Gastrocnemius medialis (tissue), 4 donors: ENCODE results near the gene IGLL1. TPM values are rescaled to one million over a fixed set of nuclear protein-coding genes. Genes with fewer than 3 reads are reported as not detected.

Experiments
- ATAC-seq, 2 donors: fragments of 150-250 bp; one replicate each; pipeline ENCODE4 v1.9.1; 2016
- DNase-seq, 2 donors: peaks; one replicate each; pipeline ENCODE4 v3.0.0-alpha.2; 2019
- H3K27ac ChIP-seq, 4 donors: fragments of 200-600 bp; sonication (generic); 1 replicate in 1 of 4; 2 replicates in 3 of 4; pipeline ENCODE4 v1.5.1; 2016 to 2018; ENCODE audit warnings: mild to moderate bottlenecking in 2 of 4, moderate library complexity in 1 of 4
- H3K27me3 ChIP-seq, 3 donors: fragments of 200-600 bp; sonication (generic) in 2 of 3; 1 replicate in 1 of 3; 2 replicates in 2 of 3; pipeline versions ENCODE4 v1.5.1 to v1.6.0; 2016 to 2019; ENCODE audit warnings: mild to moderate bottlenecking in 1 of 3, moderate library complexity in 1 of 3
- H3K36me3 ChIP-seq, 2 donors: fragments of 200-600 bp; sonication (generic) in 1 of 2; one replicate each; pipeline ENCODE4 v1.5.1; 2017 to 2018
- H3K4me1 ChIP-seq, 2 donors: fragments of 200-600 bp; sonication (generic) in 1 of 2; one replicate each; pipeline ENCODE4 v1.5.1; 2016 to 2017; ENCODE audit warnings: mild to moderate bottlenecking in 2 of 2
- H3K4me3 ChIP-seq, 4 donors: fragments of 200-600 bp; sonication (generic) in 3 of 4; 1 replicate in 1 of 4; 2 replicates in 3 of 4; pipeline ENCODE4 v1.5.1; 2016 to 2019; ENCODE audit warnings: mild to moderate bottlenecking in 2 of 4
- H3K9me3 ChIP-seq, 3 donors: fragments of 200-600 bp; sonication (generic) in 2 of 3; 1 replicate in 1 of 3; 2 replicates in 2 of 3; pipeline ENCODE4 v1.5.1; 2016 to 2019
- POLR2A ChIP-seq, 2 donors: fragments of 450-650 bp; IDR thresholded peaks; one replicate each; pipeline ENCODE4 v1.6.1; 2017; ENCODE audit warnings: antibody characterized with exemption in 2 of 2, mild to moderate bottlenecking in 2 of 2, moderate library complexity in 2 of 2
- in situ Hi-C, 4 donors: fragments of 200-750 bp; cut with MboI; loops; one replicate each; pipeline versions ENCODE4 v1.15.0 to v1.8.0; 2017; ENCODE audit warnings: low sequenced_read_pairs in 4 of 4
- intact Hi-C: fragments of 100-400 bp; cut with DNase I; formaldehyde crosslinking; loops from one replicate; pipeline ENCODE4 v1.15.1; 2023; ENCODE audit warnings: low total_unique reads
- total RNA-seq, 4 donors: library from RNA; depleted of rRNA; stranded (reverse); fragments of >200 nt; gene quantifications; one replicate each; pipeline versions ENCODE4 v1.1.0 to v1.2.3, GENCODE V29; 2016
- TF ChIP-seq, protein P1 (sequence below), 5 experiments: fragments of 450-650 bp in 3 of 5; fragments of 200-600 bp in 2 of 5; sonication (generic) in 2 of 5; IDR thresholded peaks in 4 of 5; conservative IDR thresholded peaks in 1 of 5; 1 replicate in 4 of 5; 2 replicates in 1 of 5; pipeline ENCODE4 v1.5.1; 2016 to 2019; ENCODE audit warnings: antibody characterized with exemption in 5 of 5, mild to moderate bottlenecking in 3 of 5, moderate library complexity in 3 of 5

The IGLL1 gene
- total RNA-seq, 4 donors from 2014 or later = not detected

DNA sequence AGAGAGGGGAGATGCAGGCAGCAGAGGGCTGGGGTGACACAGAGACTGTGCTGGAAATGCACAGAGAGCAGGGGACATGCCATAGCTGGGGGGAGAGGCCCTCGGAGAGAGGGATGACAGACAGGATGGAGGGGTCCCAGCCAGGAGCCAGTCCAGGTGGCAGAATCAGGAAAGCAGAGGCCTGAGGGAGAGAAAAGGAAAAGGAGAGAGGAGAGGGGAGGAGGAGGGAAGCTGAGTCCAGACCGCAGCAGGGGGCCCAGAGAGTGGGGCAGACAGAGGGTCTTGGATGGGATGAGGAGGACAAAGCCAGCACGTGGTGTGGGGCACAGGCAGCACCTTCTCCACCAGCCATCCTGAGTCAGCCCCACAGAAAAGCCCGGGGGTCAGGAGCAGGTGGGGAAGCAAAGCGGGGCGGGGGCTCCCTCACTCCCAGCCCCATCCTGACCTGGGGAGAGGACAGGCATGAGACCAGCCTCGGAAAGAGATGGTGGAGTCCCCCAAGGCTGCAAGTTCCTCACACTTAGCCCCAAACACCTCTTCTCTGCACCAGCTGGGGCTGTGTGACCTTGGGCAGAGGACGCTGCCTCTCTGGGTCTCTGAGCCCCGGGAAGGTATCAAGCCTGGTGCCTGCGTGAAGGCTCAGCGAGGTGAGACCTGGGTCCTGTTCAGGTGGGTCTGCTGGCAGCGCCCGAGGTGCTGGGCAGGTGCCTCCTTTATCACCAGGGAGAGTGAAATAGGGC is 48.0 kb downstream of the IGLL1 start:
- ATAC-seq = no peak
- TF ChIP-seq, protein P1, sequence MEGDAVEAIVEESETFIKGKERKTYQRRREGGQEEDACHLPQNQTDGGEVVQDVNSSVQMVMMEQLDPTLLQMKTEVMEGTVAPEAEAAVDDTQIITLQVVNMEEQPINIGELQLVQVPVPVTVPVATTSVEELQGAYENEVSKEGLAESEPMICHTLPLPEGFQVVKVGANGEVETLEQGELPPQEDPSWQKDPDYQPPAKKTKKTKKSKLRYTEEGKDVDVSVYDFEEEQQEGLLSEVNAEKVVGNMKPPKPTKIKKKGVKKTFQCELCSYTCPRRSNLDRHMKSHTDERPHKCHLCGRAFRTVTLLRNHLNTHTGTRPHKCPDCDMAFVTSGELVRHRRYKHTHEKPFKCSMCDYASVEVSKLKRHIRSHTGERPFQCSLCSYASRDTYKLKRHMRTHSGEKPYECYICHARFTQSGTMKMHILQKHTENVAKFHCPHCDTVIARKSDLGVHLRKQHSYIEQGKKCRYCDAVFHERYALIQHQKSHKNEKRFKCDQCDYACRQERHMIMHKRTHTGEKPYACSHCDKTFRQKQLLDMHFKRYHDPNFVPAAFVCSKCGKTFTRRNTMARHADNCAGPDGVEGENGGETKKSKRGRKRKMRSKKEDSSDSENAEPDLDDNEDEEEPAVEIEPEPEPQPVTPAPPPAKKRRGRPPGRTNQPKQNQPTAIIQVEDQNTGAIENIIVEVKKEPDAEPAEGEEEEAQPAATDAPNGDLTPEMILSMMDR (IDR thresholded peaks at IDR 0.05 in 4 of 5, conservative IDR thresholded peaks at IDR 0.05 in 1 of 5) = no peak
- no peak for TF ChIP-seq POLR2A (IDR thresholded peaks at IDR 0.05)
- in situ Hi-C loops (loop anchor here in 2 of 4 donors (25.0 kb wide), 2 partner anchors 220 to 330 kb away; partner anchors contain the start of gene SLC2A11 (in 2 of the 2)), intact Hi-C loops (no loop called here)
- H3K27ac ChIP-seq = no peak overlapping the region
- H3K9me3 ChIP-seq = no peaks in the 10 kb centered on the region
- H3K36me3 ChIP-seq = no peaks in the 10 kb centered on the region
- no peak for DNase-seq
- H3K4me1 ChIP-seq = no peaks in the 10 kb centered on the region
- H3K27me3 ChIP-seq = no peaks in the 10 kb centered on the region
- no peak overlapping the region for H3K4me3 ChIP-seq

DNA sequence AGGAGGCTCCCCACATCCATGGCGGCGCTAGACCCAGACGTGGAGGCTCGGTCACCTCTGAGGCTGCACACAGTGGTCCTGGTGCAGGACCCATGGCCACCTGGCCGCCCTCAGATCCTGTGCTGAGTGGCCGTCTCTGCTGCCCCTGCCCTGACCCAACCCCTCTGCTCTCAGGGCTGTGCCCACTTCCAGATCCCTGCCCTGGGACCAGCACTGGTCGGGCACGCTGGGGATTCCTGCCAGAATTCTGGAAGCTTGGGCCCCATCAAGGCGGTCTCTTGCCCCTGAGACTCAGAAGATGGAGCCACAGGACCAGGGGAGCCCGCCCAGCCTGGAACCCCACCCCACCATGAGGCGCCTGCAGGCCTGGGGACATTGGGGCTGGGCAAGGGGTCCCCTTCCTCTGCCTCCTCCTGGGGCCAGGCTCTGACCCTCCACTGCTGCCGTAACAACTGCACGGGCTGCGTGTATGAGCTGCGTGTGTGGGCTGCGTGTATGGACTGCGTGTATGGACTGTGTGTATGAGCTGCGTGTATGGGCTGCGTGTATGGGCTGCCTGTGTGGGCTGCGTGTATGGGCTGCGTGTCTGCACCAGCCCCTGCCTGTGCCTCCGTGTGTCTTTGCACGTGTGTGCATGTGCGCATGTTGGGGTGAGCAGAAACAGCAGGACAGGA is 48.7 kb downstream of the IGLL1 start:
- Histone ChIP-seq H3K4me1 (no peaks in the 10 kb centered on the region), H3K36me3 (no peaks in the 10 kb centered on the region), H3K4me3 (no peak overlapping the region), H3K27ac (no peak overlapping the region), H3K27me3 (no peaks in the 10 kb centered on the region), H3K9me3 (no peaks in the 10 kb centered on the region)
- in situ Hi-C loops = loop anchor here in 2 of 4 donors (25.0 kb wide), 2 partner anchors 219 to 331 kb away; partner anchors contain the start of gene SLC2A11 (in 2 of the 2)
- no peak for DNase-seq
- ATAC-seq = no peak
- TF ChIP-seq POLR2A (IDR thresholded peaks at IDR 0.05) = no peak
- TF ChIP-seq, protein P1 (IDR thresholded peaks at IDR 0.05 in 4 of 5, conservative IDR thresholded peaks at IDR 0.05 in 1 of 5) = no peak
- intact Hi-C loops = no loop called here

DNA sequence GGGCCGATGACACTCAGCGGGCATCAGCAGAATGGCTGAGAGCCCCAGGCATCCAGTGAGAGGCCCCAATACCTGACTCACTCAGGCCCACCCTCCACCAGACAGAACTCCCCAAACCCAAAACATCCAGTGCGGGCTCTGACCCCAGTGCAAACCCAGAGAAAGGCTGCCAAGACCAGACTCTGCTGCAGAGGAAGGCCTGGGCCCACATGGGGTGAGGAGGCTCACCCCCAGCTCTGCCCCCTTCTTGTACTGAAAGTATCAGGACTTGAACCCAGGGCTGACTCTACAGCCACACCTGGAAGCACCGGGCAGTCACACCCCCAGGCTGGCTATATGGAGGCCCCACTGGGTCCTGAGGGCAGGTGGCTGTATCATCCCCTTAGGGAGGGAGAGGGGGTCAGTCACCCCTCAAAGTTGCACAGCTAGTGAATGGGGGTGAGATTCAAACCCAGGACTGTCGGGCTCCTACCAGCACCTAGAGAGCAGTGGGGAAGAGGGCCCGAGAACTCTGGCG is 49.3 kb downstream of the IGLL1 start:
- intact Hi-C loops = no loop called here
- TF ChIP-seq, protein P1 (IDR thresholded peaks at IDR 0.05 in 4 of 5, conservative IDR thresholded peaks at IDR 0.05 in 1 of 5) = no peak
- no peak for TF ChIP-seq POLR2A (IDR thresholded peaks at IDR 0.05)
- in situ Hi-C loops = loop anchor here in 2 of 4 donors (25.0 kb wide), 2 partner anchors 219 to 331 kb away; partner anchors contain the start of gene SLC2A11 (in 2 of the 2)

DNA sequence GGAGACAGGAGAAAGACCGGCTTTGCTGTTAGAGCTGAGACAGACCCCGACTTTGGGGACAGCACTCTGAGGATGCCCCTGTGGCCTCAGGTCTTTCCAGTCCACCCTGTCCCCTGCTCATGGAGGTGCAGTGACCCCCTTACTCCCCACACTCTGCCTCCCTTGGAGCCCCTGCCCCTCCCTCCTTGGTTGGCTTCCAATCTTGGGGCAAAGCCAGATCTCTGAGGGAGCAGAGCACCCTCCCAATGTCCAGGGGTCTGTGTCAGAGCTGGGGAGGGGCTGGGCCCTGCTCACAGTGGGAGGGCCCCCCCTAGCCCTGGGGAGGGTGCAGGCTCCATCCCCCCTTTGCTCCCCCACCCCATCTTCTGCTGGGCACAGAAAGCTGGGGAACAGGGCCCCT is 50.0 kb downstream of the IGLL1 start:
- ATAC-seq (no peak), DNase-seq (no peak)
- Histone ChIP-seq H3K36me3 (no peaks in the 10 kb centered on the region), H3K27ac (no peak overlapping the region), H3K9me3 (no peaks in the 10 kb centered on the region), H3K4me1 (no peaks in the 10 kb centered on the region), H3K27me3 (no peaks in the 10 kb centered on the region), H3K4me3 (no peak overlapping the region)
- in situ Hi-C loops (loop anchor here in 2 of 4 donors (25.0 kb wide), 2 partner anchors 218 to 332 kb away; partner anchors contain the start of gene SLC2A11 (in 2 of the 2)), intact Hi-C loops (no loop called here)
- TF ChIP-seq, protein P1 (IDR thresholded peaks at IDR 0.05 in 4 of 5, conservative IDR thresholded peaks at IDR 0.05 in 1 of 5) = no peak
- TF ChIP-seq POLR2A (IDR thresholded peaks at IDR 0.05) = no peak

More for the DNA sequence above, 49.3 kb downstream of the IGLL1 start:
- no peak overlapping the region for H3K4me3 ChIP-seq
- no peak overlapping the region for H3K27ac ChIP-seq
- H3K4me1 ChIP-seq = no peaks in the 10 kb centered on the region
- no peaks in the 10 kb centered on the region for H3K36me3 ChIP-seq
- H3K27me3 ChIP-seq = no peaks in the 10 kb centered on the region
- ATAC-seq (no peak), DNase-seq (no peak)
- no peaks in the 10 kb centered on the region for H3K9me3 ChIP-seq
